Endodermal cell (in vitro differentiated cells): ENCODE results near the gene U2AF1L4. TPM values are rescaled to one million over a fixed set of nuclear protein-coding genes. Genes with fewer than 3 reads are reported as not detected.

ENCODE experiments used
- DNase-seq: peaks from one replicate; pipeline ENCODE4 v3.0.0-alpha.2; 2017
- H3K27ac ChIP-seq: 2 replicates; pipeline ENCODE4 v1.5.1; 2013; ENCODE audit warnings: mild to moderate bottlenecking, low read depth, low read length, moderate library complexity
- H3K27me3 ChIP-seq: 2 replicates; pipeline ENCODE4 v1.6.1; 2013; ENCODE audit warnings: mild to moderate bottlenecking, low read length, moderate library complexity; ENCODE audit not compliant: insufficient read depth, control insufficient read depth, poor library complexity, severe bottlenecking
- H3K36me3 ChIP-seq: 2 replicates; pipeline ENCODE4 v1.7.0; 2013; ENCODE audit warnings: mild to moderate bottlenecking, low read length, moderate library complexity; ENCODE audit not compliant: control insufficient read depth, insufficient read depth
- H3K4me1 ChIP-seq: one replicate; pipeline ENCODE4 v1.7.0; 2013; ENCODE audit warnings: low read length; ENCODE audit not compliant: control insufficient read depth, insufficient read depth
- H3K4me3 ChIP-seq: 2 replicates; pipeline ENCODE4 v1.5.1; 2013; ENCODE audit warnings: mild to moderate bottlenecking, low read length, moderate library complexity
- H3K9ac ChIP-seq: 2 replicates; pipeline ENCODE4 v1.6.1; 2013; ENCODE audit warnings: mild to moderate bottlenecking, low read length, moderate library complexity; ENCODE audit not compliant: poor library complexity, severe bottlenecking; ENCODE audit errors: extremely low read depth
- H3K9me3 ChIP-seq: 2 replicates; pipeline ENCODE4 v1.6.1; 2013; ENCODE audit warnings: mild to moderate bottlenecking, low read length, moderate library complexity; ENCODE audit not compliant: control insufficient read depth
- H3K27ac Mint-ChIP-seq: 2 replicates; pipeline ENCODE4 v1.8.0; 2020; ENCODE audit warnings: mixed read lengths
- H3K27me3 Mint-ChIP-seq: 2 replicates; pipeline ENCODE4 v1.8.0; 2021; ENCODE audit warnings: mild to moderate bottlenecking, mixed read lengths; ENCODE audit not compliant: insufficient read depth
- H3K36me3 Mint-ChIP-seq: 2 replicates; pipeline ENCODE4 v1.8.0; 2020; ENCODE audit warnings: low read depth, mixed read lengths
- H3K4me1 Mint-ChIP-seq: 2 replicates; pipeline ENCODE4 v1.8.0; 2020; ENCODE audit warnings: mixed read lengths
- H3K4me3 Mint-ChIP-seq: 2 replicates; pipeline ENCODE4 v1.8.0; 2020; ENCODE audit warnings: mild to moderate bottlenecking, moderate library complexity, mixed read lengths
- H3K9me3 Mint-ChIP-seq: 2 replicates; pipeline ENCODE4 v1.8.0; 2020; ENCODE audit warnings: mild to moderate bottlenecking, mixed read lengths
- WGBS, 2 experiments: methylation state at CpG; one replicate each; pipeline versions ENCODE4 v1.1.5 to v1.1.7; 2013; ENCODE audit warnings: missing lambda C conversion rate in 2 of 2, mixed read lengths in 1 of 2; ENCODE audit not compliant: insufficient coverage in 1 of 2, insufficient read length in 1 of 2; 5-methylcytosine and 5-hydroxymethylcytosine counted together
- total RNA-seq, 2 donors: library from RNA; stranded (reverse); fragmentation: NEBNext Ultra II Directional in 1 of 2; extraction: Animal tissue kit (Norgen Biotek cat#: 25700) in 1 of 2; gene quantifications; 2 replicates in 1 of 2; 3 replicates in 1 of 2; pipeline ENCODE4 v1.2.1, GENCODE V29; 2021
- TF ChIP-seq, protein P1 (sequence below): fragments of 200-600 bp; sonication (generic); conservative IDR thresholded peaks from 2 replicates; pipeline ENCODE4 v1.5.0; 2021; ENCODE audit warnings: antibody characterized with exemption, mild to moderate bottlenecking

U2AF1L4 gene
- total RNA-seq, 2 donors from 2014 or later, result 17.3 to 23.2 TPM

DNA sequence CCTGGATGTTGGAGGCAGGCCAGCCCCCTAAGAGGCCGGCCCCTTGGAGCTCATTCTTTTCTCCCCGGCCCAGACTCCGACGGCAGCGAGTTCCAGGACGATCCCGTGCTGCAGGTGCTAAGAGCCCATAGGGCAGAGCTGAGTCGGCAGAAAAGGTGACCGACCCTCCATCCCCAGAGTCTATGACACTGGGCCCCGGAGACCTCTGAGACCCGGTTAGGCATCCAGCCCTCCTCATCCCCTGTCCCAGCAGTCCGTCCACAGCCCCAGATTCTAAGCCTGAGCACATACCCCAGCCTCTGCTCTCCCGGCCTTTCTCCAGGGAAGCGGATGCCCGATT lies 22.8 kb upstream of the U2AF1L4 start:
- WGBS, 2 experiments, result 71 to 72% methylated on average over 14 to 15 of the region's 15 CpGs
- H3K9me3 ChIP-seq, result no peaks in the 10 kb centered on the region
- H3K4me3 ChIP-seq, result no peak overlapping the region

DNA sequence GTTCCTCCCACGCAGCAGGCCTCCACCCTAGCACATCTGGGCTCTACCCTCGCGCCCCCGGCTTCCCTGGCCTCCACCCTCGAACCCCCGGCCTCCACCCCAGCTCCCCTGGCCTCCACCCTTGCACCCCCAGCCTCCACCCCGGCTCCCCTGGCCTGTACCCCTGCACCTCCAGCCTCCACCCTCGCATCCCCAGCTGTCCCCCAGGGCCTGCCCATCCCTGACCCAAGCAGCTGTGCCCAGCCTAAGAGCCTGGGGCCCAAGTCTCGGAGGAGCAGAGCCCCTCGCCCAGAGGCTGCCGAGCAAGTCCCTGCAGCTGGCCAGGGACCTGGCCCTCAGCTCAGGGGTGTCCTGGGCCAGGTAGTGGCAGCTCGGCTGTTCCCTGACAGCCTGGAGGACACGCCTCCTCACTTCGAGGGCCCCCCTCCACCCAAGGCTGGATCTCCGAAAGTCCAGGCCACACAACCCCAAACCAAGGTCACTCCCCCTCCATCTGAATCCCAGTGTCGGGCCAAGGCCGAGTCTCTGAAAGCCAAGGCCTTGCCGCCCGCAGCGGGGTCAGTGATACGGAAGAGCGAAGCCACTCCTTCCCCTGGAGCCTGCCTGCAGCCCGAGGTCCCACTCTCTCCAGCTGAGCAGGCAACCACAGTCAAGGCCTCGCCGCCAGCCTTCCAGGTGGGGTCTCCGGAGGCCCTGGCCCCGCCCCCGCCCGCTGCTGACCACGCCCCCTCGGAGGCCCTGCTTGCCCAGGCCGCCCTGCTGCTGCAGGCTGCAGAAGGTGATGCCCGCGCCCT lies 22.3 kb upstream of the U2AF1L4 start:
- no peak overlapping the region for H3K27ac Mint-ChIP-seq
- H3K27me3 Mint-ChIP-seq, result peaks cover 4% of the 10 kb centered on the region
- H3K4me1 Mint-ChIP-seq, result peaks cover 3% of the 10 kb centered on the region
- DNase-seq, result peak; percentile 98
- H3K9me3 Mint-ChIP-seq, result no peaks in the 10 kb centered on the region
- no peak overlapping the region for H3K4me3 Mint-ChIP-seq
- no peak overlapping the region for H3K9ac ChIP-seq
- H3K4me3 ChIP-seq, result no peak overlapping the region
- peaks cover 19% of the 10 kb centered on the region for H3K36me3 ChIP-seq
- no peak overlapping the region for H3K27ac ChIP-seq
- WGBS, 2 experiments, result 55 to 58% methylated on average over 5 to 34 of the region's 34 CpGs
- TF ChIP-seq, protein P1, sequence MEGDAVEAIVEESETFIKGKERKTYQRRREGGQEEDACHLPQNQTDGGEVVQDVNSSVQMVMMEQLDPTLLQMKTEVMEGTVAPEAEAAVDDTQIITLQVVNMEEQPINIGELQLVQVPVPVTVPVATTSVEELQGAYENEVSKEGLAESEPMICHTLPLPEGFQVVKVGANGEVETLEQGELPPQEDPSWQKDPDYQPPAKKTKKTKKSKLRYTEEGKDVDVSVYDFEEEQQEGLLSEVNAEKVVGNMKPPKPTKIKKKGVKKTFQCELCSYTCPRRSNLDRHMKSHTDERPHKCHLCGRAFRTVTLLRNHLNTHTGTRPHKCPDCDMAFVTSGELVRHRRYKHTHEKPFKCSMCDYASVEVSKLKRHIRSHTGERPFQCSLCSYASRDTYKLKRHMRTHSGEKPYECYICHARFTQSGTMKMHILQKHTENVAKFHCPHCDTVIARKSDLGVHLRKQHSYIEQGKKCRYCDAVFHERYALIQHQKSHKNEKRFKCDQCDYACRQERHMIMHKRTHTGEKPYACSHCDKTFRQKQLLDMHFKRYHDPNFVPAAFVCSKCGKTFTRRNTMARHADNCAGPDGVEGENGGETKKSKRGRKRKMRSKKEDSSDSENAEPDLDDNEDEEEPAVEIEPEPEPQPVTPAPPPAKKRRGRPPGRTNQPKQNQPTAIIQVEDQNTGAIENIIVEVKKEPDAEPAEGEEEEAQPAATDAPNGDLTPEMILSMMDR, result no peak
- H3K36me3 Mint-ChIP-seq, result peaks cover 22% of the 10 kb centered on the region
- H3K27me3 ChIP-seq, result no peaks in the 10 kb centered on the region
- no peaks in the 10 kb centered on the region for H3K9me3 ChIP-seq
- H3K4me1 ChIP-seq, result peaks cover 2% of the 10 kb centered on the region

More for the DNA sequence above, 22.8 kb upstream of the U2AF1L4 start:
- no peak overlapping the region for H3K27ac ChIP-seq
- peaks cover 3% of the 10 kb centered on the region for H3K4me1 Mint-ChIP-seq
- H3K36me3 Mint-ChIP-seq, result peaks cover 22% of the 10 kb centered on the region
- H3K9ac ChIP-seq, result no peak overlapping the region
- TF ChIP-seq, protein P1, result no peak
- H3K27me3 Mint-ChIP-seq, result peaks cover 8% of the 10 kb centered on the region
- no peaks in the 10 kb centered on the region for H3K27me3 ChIP-seq
- H3K27ac Mint-ChIP-seq, result no peak overlapping the region
- H3K9me3 Mint-ChIP-seq, result no peaks in the 10 kb centered on the region
- peaks cover 19% of the 10 kb centered on the region for H3K36me3 ChIP-seq
- DNase-seq, result no peak
- H3K4me1 ChIP-seq, result peaks cover 2% of the 10 kb centered on the region
- no peak overlapping the region for H3K4me3 Mint-ChIP-seq

DNA sequence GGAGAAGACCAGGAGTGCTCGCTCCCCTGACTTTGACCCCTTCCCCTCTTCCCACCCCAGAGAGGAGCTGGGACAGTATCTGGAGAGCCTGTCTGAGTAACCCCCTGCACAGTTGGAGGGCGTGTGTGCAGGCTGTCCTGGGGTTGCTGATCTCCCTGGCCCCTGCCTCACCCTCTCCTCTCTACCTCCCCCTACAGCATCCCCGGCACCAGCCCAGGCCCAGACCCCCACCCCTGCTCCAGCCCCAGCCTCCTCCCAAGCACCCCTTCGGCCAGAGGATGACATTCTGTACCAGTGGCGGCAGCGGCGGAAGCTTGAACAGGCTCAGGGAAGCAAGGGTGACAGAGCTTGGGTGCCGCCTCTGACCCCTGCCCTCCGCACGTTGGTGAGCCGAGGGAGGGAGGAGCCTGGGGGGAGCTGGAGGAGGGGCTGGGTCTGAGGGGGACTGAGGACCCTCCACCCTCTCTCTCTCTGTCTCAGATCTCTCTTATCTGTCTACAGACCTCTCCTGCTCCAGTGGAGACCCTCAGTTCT lies 21.4 kb upstream of the U2AF1L4 start:
- 88 to 92% methylated on average over 4 to 11 of the region's 11 CpGs for WGBS, 2 experiments
- TF ChIP-seq, protein P1, result no peak
- Histone ChIP-seq H3K9ac (no peak overlapping the region), H3K27ac (no peak overlapping the region), H3K4me3 (no peak overlapping the region), H3K36me3 (peaks cover 25% of the 10 kb centered on the region), H3K27me3 (no peaks in the 10 kb centered on the region), H3K4me1 (peaks cover 2% of the 10 kb centered on the region), H3K9me3 (no peaks in the 10 kb centered on the region)
- Mint-ChIP-seq H3K36me3 (peaks cover 28% of the 10 kb centered on the region), H3K27me3 (peaks cover 2% of the 10 kb centered on the region), H3K9me3 (no peaks in the 10 kb centered on the region), H3K4me3 (no peak overlapping the region), H3K27ac (no peak overlapping the region), H3K4me1 (peaks cover 3% of the 10 kb centered on the region)
- peak; percentile 49 for DNase-seq
